Fibroblast of skin of scalp (primary cell): Measurements from ENCODE around the gene KLF2.

Experiments
- DNase-seq: peaks from one replicate; pipeline ENCODE4 v3.0.0-alpha.2; 2013

The KLF2 gene

GRCh38 chr19:16365300-16365996 lies 40.8 kb downstream of the KLF2 start:
- DNase-seq: no peak

- DNase-seq: no peak
Observed at GRCh38 chr19:16366056-16366432, 41.4 kb downstream of the KLF2 start.

DNA sequence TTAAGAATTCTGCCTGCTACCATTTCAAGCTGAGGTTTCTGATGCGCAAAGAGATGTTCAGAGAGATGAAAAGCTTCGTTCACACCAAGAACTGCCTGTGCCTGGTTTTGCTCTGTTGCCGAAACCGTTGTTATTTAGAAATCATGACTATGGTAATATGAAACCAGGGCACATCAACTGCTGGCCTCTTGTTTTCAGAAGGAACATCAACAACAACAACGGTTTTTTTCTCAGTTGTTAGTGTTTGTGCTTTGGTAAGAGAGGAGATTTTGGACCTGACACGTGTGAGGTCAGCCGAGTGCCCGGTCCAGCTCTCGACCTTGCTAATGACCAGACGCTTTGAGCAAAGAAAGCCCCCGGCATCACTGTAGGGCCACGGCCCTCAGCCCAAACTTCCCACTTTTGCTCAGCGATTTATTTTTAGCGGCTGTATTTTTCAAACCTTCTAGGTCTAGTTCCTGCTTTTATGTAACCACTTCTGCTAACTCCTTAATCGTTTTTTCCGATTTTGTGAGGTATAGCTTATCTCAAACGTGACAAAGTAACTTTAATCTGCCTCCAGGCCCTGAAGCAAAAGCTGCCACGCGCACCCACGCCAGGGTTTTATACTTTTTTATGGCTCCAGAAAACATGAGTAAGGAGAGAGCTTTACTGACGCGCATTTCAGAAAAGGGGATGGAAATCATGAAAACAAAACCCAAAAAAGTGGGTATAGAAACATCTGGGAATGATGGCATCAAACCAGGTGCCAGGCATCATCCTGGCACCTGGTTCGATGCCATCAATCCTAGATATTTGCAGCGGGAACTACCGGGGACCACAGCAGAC lies 42.0 kb downstream of the KLF2 start:
- DNase-seq: no peak

DNA sequence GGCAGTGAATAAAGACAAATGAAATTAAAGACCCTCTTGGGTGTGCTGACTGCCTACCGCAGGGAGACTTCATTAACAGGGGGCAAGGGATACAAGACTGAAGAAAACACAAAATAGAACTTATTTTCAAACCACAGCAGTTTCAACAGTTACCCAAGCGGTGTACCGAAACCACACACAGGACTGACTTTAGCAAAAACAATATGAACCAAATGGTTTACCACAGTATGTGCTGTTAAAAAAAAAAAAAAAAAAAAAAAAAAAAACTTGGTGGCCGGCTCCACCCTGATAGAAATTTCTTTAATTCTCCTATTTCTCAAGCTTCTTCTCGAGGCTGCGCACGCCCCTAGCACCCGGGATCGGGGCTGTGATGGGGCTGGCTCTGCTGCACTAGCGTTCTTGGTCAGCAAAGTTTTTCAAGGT lies 42.6 kb downstream of the KLF2 start:
- no peak for DNase-seq

- no peak for DNase-seq
Observed at GRCh38 chr19:16368385-16369305, 44.0 kb downstream of the KLF2 start.

GRCh38 chr19:16369306-16369663 lies 44.7 kb downstream of the KLF2 start:
- DNase-seq: no peak

DNA sequence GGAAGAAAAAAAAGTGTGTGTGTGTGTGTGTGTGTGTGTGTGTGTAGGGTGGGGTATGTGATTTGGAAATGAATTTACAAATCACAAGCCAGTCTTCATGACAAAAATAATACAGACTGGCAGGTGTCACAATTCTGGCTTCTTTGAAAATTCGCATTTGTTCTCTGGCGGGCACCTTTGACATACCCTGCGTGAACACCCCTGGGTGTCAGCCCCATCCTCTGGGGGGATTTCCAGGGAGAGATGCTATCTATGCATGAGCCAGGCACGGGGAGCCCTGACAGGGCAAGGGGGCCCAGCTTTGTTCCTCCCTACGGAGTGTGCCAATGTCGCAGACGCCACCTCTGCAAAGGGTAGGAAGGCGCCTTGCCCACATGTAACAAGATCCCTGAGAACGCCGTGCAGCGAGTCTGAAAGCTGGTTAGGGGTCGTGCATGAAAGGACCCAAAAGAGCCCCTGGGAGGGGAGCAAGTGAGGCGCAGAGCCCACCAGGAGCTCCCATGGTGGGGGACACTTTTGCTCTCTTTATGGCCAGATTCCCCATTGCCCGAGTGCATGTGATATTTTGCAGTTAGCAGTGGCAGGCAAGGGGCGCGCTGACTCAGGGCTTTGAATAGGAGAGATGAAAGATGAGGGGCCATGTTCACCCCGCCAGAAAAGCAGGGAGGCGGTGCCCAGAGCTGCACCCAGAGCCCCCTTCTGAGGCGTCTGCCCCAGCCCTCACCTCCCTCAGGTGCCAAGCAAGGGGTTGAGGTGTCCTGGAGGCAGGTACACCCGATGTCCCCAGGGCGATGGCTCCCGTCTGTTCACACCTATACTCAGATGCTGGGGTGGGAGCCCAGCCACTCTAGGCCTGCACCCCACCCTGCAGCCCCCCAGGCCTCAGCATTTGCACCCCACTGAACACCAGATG lies 45.3 kb downstream of the KLF2 start:
- no peak for DNase-seq

DNA sequence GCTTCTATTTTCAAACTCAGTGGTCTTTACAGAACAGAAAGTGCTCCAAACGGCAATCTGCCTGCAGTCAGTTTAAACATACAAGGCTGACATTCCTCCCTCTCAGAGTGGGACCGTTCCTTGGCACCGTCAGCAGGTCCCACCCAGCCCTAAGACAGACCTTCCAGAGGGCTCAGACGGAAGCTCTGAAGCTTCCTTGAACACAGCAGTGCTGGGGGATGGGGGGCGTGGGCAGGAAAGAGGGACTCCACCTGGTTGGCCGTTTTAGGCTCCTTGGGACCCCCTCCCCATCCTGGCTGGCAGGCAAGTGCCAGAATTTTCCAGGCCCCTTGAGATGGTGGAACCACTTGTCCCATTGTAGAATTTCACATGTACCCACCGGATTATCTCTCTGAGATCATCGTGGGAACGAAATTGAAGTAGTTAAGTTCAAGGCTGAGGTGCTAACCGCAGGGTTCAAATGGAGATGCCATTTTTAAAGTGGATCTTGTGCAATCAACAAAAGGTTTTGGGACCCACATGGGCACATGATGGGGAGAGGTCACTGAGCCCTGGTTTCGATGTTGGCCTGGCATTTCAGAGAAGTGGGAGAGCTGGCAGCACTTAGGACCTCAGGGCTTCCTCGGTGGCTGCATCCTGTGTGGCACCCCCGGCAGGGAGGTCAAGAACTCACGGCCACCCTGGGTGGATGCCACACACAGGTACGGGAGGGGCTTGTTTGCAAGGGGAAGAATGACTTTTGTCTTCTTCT lies 46.2 kb downstream of the KLF2 start:
- DNase-seq: no peak

DNA sequence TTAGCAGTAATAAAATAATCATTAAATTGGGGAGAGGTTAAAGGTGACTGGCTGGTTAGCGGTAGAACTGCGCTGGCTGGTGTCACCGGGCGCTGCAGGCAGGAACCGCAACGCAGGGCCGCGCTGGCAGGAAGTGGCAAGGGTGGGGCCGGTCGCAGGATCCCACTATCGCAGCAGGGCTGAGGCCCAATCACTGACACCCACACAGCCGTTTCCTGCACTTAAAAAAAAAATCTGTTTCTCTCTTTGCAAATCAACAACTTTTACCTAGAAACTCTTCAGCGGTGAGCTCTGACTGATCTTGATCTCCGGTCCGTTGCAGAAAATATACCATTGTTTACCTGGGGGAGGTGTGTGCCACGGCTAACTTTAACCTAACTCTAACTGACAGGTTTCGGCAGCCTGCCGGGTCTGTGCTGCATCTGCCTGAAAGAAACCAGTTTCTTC lies 46.9 kb downstream of the KLF2 start:
- no peak for DNase-seq

DNA sequence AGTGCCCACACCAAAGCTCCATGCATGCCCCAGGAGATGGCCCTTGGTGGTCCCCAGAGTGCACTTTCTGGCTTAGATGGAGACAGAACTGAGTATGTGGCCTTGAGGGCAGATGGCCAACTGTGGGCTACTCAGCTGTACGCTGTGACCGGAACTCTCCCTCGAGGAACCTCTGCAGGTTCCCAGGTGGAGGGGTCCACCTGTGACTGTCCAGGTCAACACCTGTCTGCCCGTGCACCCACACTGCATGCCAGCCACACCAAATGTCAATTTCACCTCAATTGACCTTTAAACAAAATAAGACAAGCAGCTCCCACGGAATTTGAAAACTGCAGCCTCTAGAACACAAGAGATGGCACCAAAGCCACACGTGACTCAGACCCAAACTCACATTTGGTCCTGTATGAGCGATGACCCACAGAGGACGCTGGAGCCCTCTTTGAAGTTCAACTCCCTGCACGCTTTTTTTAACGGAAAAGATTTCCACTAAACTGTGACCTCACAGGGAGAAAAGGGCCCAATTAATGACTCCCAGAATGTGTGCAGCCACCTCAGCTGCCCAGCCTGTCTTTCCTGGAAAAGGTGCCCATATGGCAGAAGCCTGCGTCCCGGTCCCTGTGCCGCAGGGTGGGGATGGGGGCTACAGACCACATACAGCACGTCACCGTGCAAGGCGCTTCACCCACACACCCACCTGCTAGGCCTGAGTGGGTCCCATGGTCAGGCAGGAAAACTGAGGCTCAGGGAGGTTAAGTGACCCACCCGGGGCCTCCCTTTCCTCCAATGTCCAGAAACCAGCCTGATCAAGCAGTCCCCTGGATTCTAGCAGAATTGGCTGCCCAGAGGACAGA lies 47.7 kb downstream of the KLF2 start:
- no peak for DNase-seq

GRCh38 chr19:16373079-16373478 lies 48.5 kb downstream of the KLF2 start:
- no peak for DNase-seq

GRCh38 chr19:16373532-16373931 lies 48.9 kb downstream of the KLF2 start:
- no peak for DNase-seq

DNA sequence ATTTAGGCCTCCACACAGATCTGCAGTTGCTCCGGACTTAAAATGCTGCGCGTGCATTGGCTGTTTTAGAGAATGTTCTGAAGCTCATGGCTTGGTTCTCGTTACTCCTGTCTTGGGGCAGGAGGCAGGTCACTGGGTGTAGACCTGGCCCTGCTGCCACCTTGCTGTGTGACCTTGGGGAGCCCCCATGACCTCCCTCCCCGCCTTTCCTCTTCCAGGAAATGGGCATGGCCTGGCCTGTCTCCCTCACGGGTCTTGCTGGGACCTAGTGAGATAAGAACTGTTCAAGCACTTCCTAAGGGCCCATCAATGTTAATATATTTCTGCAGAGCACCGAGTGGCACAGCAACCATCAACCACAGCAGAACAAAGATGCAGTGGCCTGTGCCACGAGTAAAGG lies 49.4 kb downstream of the KLF2 start:
- DNase-seq: no peak

- DNase-seq: no peak
Observed at GRCh38 chr19:16374436-16374835, 49.8 kb downstream of the KLF2 start.

GRCh38 chr19:16375157-16375935 lies 50.7 kb downstream of the KLF2 start:
- no peak for DNase-seq

GRCh38 chr19:16375936-16376185 lies 51.2 kb downstream of the KLF2 start:
- no peak for DNase-seq

GRCh38 chr19:16376241-16376640 lies 51.6 kb downstream of the KLF2 start:
- DNase-seq: no peak

- DNase-seq: no peak
Observed at GRCh38 chr19:16376649-16377048, 52.0 kb downstream of the KLF2 start.

- no peak for DNase-seq
Observed at GRCh38 chr19:16377521-16377920, 52.9 kb downstream of the KLF2 start.
